ENCODE results near the gene RPL31. TPM values are rescaled to one million over a fixed set of nuclear protein-coding genes. Genes with fewer than 3 reads are reported as not detected.

Gene RPL31
- total RNA-seq, 1 donor from 2014 or later = 2,596 TPM

- Mint-ChIP-seq H3K36me3 (peaks cover 2% of the 10 kb centered on the region), H3K27me3 (ENCODE audit: insufficient read depth, low read depth) (peaks cover 4% of the 10 kb centered on the region), H3K9me3 (no peaks in the 10 kb centered on the region), H3K4me3 (no peak overlapping the region), H3K27ac (no peak overlapping the region), H3K4me1 (no peaks in the 10 kb centered on the region)
- Histone ChIP-seq H3F3A (ENCODE audit: low read depth) (no peaks in the 10 kb centered on the region), H3K4me1 (no peaks in the 10 kb centered on the region), H3K4me2 (no peak overlapping the region), H4K20me1 (ENCODE audit: low read depth) (no peaks in the 10 kb centered on the region), H2AFZ (replicated peaks) (no peak overlapping the region), H3K27me3 (no peaks in the 10 kb centered on the region), H3K9ac (no peak overlapping the region), H3K4me3 (no peak overlapping the region), H3K9me3 (ENCODE audit: low read depth) (no peaks in the 10 kb centered on the region), H3K79me2 (ENCODE audit: low read depth) (no peaks in the 10 kb centered on the region), H3K36me3 (no peaks in the 10 kb centered on the region), H3K27ac (no peak overlapping the region)
- TF ChIP-seq EZH2phosphoT487 (IDR thresholded peaks at IDR 0.05) = no peak
- TF ChIP-seq EZH2 (IDR thresholded peaks at IDR 0.05) = no peak
- TF ChIP-seq CTCF (IDR thresholded peaks at IDR 0.05) = no peak
- no peak for DNase-seq (ENCODE audit: low spot score)
Measured at GRCh38 chr2:101040761-101041160, 38.7 kb downstream of the RPL31 start.

- H3K9ac ChIP-seq = no peak overlapping the region
- Mint-ChIP-seq H3K9me3 (no peaks in the 10 kb centered on the region), H3K27ac (no peak overlapping the region), H3K27me3 (ENCODE audit: insufficient read depth, low read depth) (no peaks in the 10 kb centered on the region), H3K36me3 (peaks cover 2% of the 10 kb centered on the region), H3K4me3 (no peak overlapping the region), H3K4me1 (peaks cover 2% of the 10 kb centered on the region)
- no peaks in the 10 kb centered on the region for H3K36me3 ChIP-seq
- H4K20me1 ChIP-seq (ENCODE audit: low read depth) = no peaks in the 10 kb centered on the region
- TF ChIP-seq EZH2phosphoT487 (IDR thresholded peaks at IDR 0.05) (no peak), EZH2 (IDR thresholded peaks at IDR 0.05) (no peak), CTCF (IDR thresholded peaks at IDR 0.05) (no peak)
- no peaks in the 10 kb centered on the region for H3K9me3 ChIP-seq (ENCODE audit: low read depth)
- H2AFZ ChIP-seq (replicated peaks) = no peak overlapping the region
- no peak for DNase-seq (ENCODE audit: low spot score)
- H3K27ac ChIP-seq = no peak overlapping the region
- no peaks in the 10 kb centered on the region for H3F3A ChIP-seq (ENCODE audit: low read depth)
- no peaks in the 10 kb centered on the region for H3K27me3 ChIP-seq
- H3K4me1 ChIP-seq = peaks cover 3% of the 10 kb centered on the region
- no peak overlapping the region for H3K4me2 ChIP-seq
- no peak overlapping the region for H3K4me3 ChIP-seq
- no peaks in the 10 kb centered on the region for H3K79me2 ChIP-seq (ENCODE audit: low read depth)
Measured at GRCh38 chr2:101041413-101041812, 39.3 kb downstream of the RPL31 start.

- Mint-ChIP-seq H3K36me3 (peaks cover 5% of the 10 kb centered on the region), H3K4me1 (peaks cover 9% of the 10 kb centered on the region), H3K4me3 (no peak overlapping the region), H3K9me3 (no peaks in the 10 kb centered on the region), H3K27ac (no peak overlapping the region), H3K27me3 (ENCODE audit: insufficient read depth, low read depth) (peaks cover 2% of the 10 kb centered on the region)
- no peaks in the 10 kb centered on the region for H3K79me2 ChIP-seq (ENCODE audit: low read depth)
- no peaks in the 10 kb centered on the region for H3K27me3 ChIP-seq
- H3K4me2 ChIP-seq = no peak overlapping the region
- H3K27ac ChIP-seq = no peak overlapping the region
- no peaks in the 10 kb centered on the region for H3K36me3 ChIP-seq
- no peaks in the 10 kb centered on the region for H3K9me3 ChIP-seq (ENCODE audit: low read depth)
- no peak overlapping the region for H3K9ac ChIP-seq
- no peak overlapping the region for H3K4me3 ChIP-seq
- H3K4me1 ChIP-seq = peaks cover 8% of the 10 kb centered on the region
- no peak for DNase-seq (ENCODE audit: low spot score)
- no peak overlapping the region for H2AFZ ChIP-seq (replicated peaks)
- no peak for TF ChIP-seq EZH2 (IDR thresholded peaks at IDR 0.05)
- no peak for TF ChIP-seq CTCF (IDR thresholded peaks at IDR 0.05)
- no peak for TF ChIP-seq EZH2phosphoT487 (IDR thresholded peaks at IDR 0.05)
- no peaks in the 10 kb centered on the region for H4K20me1 ChIP-seq (ENCODE audit: low read depth)
- H3F3A ChIP-seq (ENCODE audit: low read depth) = no peaks in the 10 kb centered on the region
Measured at GRCh38 chr2:101045330-101045729, 43.2 kb downstream of the RPL31 start.

Measured in neural progenitor cell (in vitro differentiated cells).